GM12892 (cell line): Measurements from ENCODE around the gene RNF212.
"Not testable (repeated sequence)": the region's sequence is repeated elsewhere in the genome, so short reads cannot be mapped to it uniquely, and the experiment has no call there.

Experiments used
- DNase-seq: peaks from one replicate; pipeline ENCODE4 v3.0.0; 2011; ENCODE audit not compliant: insufficient read length
- FAIRE-seq: peaks from 2 replicates; lab custom pipeline; 2011; peaks lifted over from hg19 to GRCh38; lab: Jason Lieb, UNC
- POLR2A ChIP-seq: IDR thresholded peaks from 2 replicates; pipeline ENCODE4 v1.6.1; 2011; ENCODE audit warnings: low read depth, low read length, control low read depth
- POLR2AphosphoS5 ChIP-seq: IDR thresholded peaks from 2 replicates; pipeline ENCODE4 v1.6.1; 2011; ENCODE audit warnings: low read depth, low read length, control low read depth
- TAF1 ChIP-seq: IDR thresholded peaks from 2 replicates; pipeline ENCODE4 v1.6.1; 2011; ENCODE audit warnings: low read depth, mild to moderate bottlenecking, control low read depth, low read length, borderline replicate concordance

RNF212 gene

GRCh38 chr4:1137063-1137776 lies 23.9 kb upstream of the RNF212 start:
- no peak for FAIRE-seq
- DNase-seq: no peak
- TF ChIP-seq POLR2AphosphoS5: no peak
- no peak for TF ChIP-seq POLR2A
- TF ChIP-seq TAF1: no peak

GRCh38 chr4:1136048-1136447 lies 22.7 kb upstream of the RNF212 start:
- FAIRE-seq (no peak), DNase-seq (no peak)
- TF ChIP-seq TAF1 (no peak), POLR2AphosphoS5 (no peak), POLR2A (no peak)

- TF ChIP-seq TAF1: no peak
- TF ChIP-seq POLR2AphosphoS5: no peak
- no peak for TF ChIP-seq POLR2A
- FAIRE-seq (no peak), DNase-seq (no peak)
Measured at GRCh38 chr4:1133033-1133432, 19.7 kb upstream of the RNF212 start.

GRCh38 chr4:1130316-1131186 lies 17.2 kb upstream of the RNF212 start:
- FAIRE-seq: peak; percentile 98
- TF ChIP-seq POLR2AphosphoS5 (no peak), POLR2A (no peak), TAF1 (no peak)
- DNase-seq: no peak

- no peak for FAIRE-seq
- DNase-seq: no peak
- TF ChIP-seq TAF1: no peak
- TF ChIP-seq POLR2A: no peak
- TF ChIP-seq POLR2AphosphoS5: no peak
Measured at GRCh38 chr4:1126506-1126905, 13.1 kb upstream of the RNF212 start.

GRCh38 chr4:1125466-1125865 lies 12.1 kb upstream of the RNF212 start:
- not testable (repeated sequence) for FAIRE-seq, DNase-seq

- no peak for FAIRE-seq
- no peak for DNase-seq
- TF ChIP-seq TAF1: no peak
- no peak for TF ChIP-seq POLR2AphosphoS5
- no peak for TF ChIP-seq POLR2A
Measured at GRCh38 chr4:1124818-1125217, 11.5 kb upstream of the RNF212 start.

GRCh38 chr4:1122505-1122904 lies 9.1 kb upstream of the RNF212 start:
- FAIRE-seq: no peak
- TF ChIP-seq TAF1 (no peak), POLR2AphosphoS5 (no peak), POLR2A (no peak)

GRCh38 chr4:1116838-1117237 lies 3.5 kb upstream of the RNF212 start:
- FAIRE-seq (no peak), DNase-seq (no peak)
- TF ChIP-seq POLR2A: no peak
- no peak for TF ChIP-seq POLR2AphosphoS5
- no peak for TF ChIP-seq TAF1

More at GRCh38 chr4:1122505-1122904, 9.1 kb upstream of the RNF212 start:
- no peak for DNase-seq

- FAIRE-seq: no peak
- no peak for DNase-seq
- TF ChIP-seq TAF1 (no peak), POLR2A (no peak), POLR2AphosphoS5 (no peak)
Measured at GRCh38 chr4:1115528-1116293, 2.3 kb upstream of the RNF212 start.

- no peak for FAIRE-seq
- no peak for DNase-seq
- TF ChIP-seq POLR2A: no peak
- no peak for TF ChIP-seq POLR2AphosphoS5
- no peak for TF ChIP-seq TAF1
Measured at GRCh38 chr4:1112821-1113182, 562 bp downstream of the RNF212 start.
